HG02588 (cell line): Measurements from ENCODE around the gene SOX6.
"Not testable (repeated sequence)": the region's sequence is repeated elsewhere in the genome, so short reads cannot be mapped to it uniquely, and the experiment has no call there.

Source experiments
- ATAC-seq: cut with Tn5 transposase; IDR thresholded peaks from one replicate; pipeline ENCODE4 v1.9.1; 2021; ENCODE audit warnings: mild to moderate bottlenecking, moderate library complexity; ENCODE audit not compliant: unreplicated experiment

Gene SOX6

GRCh38 chr11:16356057-16356760 is at the start of gene SOX6:
SOX6 (minus strand) TSS chr11:16356546; CDS start chr11:16341248, 15,298 bp downstream.
- ATAC-seq = no peak

DNA sequence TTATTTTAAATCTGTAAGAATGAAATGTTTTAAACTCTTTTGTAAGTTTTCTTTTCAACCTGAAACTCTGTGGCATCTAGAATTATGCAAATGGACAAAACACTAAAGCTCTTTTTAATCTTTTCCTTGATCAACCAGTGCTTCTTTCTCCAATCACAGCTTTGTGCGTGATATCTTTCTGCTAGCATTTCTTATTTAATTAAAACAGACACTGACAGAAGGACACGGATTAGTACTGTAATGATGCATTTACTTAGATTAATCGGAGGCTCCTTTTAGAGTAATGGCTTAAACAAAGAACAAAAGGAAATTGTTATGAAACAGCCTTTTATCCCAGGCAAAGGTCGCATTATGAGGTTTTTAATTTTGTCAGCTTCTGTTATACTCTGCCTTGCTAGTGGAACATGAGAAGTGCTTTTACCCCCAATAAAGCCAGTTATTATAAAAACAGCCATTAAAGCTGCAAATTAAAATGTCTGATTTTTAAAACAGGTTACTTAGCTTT is 48.5 kb upstream of the SOX6 start:
- no peak for ATAC-seq

GRCh38 chr11:16403851-16404250 is 47.5 kb upstream of the SOX6 start:
- no peak for ATAC-seq

DNA sequence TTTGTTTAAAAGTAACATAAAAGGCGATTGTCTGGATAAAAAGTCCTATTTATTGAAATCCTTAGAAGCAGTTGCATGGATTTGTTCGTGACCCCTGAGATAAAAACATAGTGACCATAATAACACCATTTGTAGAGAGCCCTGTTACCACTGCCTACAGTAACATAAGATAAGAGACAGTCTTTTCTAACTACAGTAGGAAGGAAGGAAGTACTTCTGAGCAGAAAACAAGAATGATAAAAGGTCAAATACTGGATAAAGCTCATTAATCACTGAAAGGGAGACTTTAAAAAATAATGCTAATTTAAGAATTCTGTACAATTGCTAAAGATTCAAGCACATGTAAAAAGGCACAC is 47.1 kb upstream of the SOX6 start:
- ATAC-seq = no peak

DNA sequence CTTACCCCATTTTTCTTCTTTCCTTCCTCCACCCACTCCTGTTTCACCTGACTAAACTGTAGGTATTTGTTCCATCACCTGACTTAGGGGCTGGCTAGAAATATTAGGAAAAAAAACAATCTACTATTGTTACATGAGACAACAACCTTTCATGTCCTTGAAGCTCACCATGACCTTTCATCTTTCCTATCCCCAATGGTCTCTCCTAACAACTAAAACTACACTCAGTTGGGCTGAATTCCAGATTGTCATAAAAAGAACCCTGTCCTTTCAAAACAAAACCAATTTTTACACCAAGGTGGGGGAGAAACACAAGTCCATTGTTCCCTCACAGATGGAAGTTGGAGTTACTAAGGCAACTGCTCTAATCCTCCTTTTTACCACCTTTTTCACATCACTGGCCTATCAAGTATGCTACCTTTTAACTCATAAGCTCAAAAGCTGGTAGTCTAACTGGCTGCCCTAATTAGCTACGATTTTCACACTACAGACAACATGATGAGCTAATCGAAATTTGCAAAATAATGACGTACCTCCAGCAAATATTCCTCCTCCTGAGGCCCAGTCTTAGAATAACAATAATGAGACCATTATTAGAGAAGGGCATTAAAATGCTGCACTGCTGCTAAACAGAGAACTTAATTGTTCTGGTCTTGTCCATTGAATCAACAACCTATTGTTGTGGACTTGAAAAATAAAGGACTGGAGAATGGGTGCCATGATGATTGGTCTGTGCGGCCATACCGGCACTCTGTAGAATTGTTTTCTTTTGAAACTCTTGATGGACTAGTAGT is 46.5 kb upstream of the SOX6 start:
- no peak for ATAC-seq

GRCh38 chr11:16397390-16397789 is 41.0 kb upstream of the SOX6 start:
- ATAC-seq = no peak

- ATAC-seq = no peak
Observed at GRCh38 chr11:16395601-16396000, 39.3 kb upstream of the SOX6 start.

GRCh38 chr11:16394947-16395346 is 38.6 kb upstream of the SOX6 start:
- no peak for ATAC-seq

GRCh38 chr11:16393340-16393739 is 37.0 kb upstream of the SOX6 start:
- ATAC-seq = no peak

DNA sequence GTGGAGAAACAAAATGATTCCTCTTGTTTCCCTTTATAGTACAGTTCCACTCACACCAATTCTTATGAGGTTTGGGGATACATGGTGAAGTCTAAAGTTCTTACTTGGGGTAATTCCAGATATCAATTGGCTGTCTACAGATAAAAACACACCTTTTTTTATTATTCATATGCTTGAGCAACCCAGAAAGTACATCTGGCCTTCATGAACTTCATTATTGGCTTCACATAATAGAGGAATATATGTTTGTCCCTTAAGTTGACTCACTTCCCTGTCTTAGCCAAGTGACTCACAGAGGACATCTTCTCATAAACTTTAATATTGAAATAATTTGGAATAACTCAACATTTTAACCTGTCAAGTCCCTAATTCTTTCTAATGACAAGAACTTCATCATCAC is 36.3 kb upstream of the SOX6 start:
- no peak for ATAC-seq

- not testable (repeated sequence) for ATAC-seq
Observed at GRCh38 chr11:16390826-16391225, 34.5 kb upstream of the SOX6 start.

- ATAC-seq = no peak
Observed at GRCh38 chr11:16385099-16385498, 28.8 kb upstream of the SOX6 start.

GRCh38 chr11:16382638-16383380 is 26.5 kb upstream of the SOX6 start:
- ATAC-seq = no peak

DNA sequence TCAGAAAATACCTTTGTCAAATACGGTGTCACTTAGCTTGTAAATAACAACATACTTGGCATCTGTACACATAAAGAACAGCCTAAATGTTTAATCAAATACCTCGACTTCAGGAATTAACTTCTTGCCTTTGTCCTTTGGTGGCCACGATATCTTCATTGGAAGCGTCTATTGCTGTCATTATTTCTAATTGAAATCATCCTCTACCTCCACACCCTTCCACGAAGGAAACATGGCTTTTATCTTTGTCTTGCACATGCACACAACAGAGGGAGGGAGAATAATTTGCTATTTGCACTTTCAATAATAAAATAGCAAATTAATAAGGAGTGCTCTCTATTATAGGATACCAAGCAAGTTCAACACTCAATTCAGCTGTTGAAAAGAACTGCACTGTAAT is 25.8 kb upstream of the SOX6 start:
- no peak for ATAC-seq

- no peak for ATAC-seq
Observed at GRCh38 chr11:16380941-16381568, 24.7 kb upstream of the SOX6 start.

DNA sequence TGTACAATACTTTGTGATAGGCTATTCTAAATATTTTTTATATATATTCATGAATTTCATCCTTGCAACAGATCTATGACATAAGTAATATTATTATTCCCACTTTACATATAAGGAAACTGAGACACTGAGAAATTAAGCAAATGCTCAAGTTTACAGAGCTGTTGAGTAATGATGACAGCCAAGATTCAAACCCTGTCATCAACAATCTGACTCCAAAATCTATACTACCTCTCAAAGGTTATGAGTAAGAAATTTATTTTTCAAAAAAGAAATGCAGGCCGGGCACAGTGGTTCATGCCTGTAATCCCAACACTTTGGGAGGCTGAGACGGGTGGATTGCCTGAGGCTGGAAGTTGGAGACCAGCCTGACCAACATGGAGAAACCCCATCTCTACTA is 22.6 kb upstream of the SOX6 start:
- no peak for ATAC-seq

DNA sequence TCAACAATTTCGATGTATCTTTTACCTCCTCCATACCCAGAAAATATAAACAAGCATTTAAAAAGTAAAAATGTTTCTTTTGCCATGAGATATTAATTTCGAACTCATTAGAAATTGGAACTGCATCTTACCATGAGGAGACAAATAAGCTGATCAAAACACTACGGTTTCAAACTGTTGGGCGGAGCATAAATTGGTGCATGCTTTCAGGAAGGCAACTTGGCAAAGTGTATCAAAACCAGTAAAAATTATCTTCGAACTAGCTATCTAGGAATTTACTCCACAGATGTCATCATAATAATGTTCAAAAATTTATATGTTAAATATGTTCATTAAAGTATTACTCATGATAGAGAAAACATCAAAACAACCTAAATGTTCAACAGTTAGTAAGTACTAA is 21.4 kb upstream of the SOX6 start:
- ATAC-seq = no peak

GRCh38 chr11:16375664-16376063 is 19.3 kb upstream of the SOX6 start:
- ATAC-seq = not testable (repeated sequence)

- no peak for ATAC-seq
Observed at GRCh38 chr11:16373768-16374167, 17.4 kb upstream of the SOX6 start.

GRCh38 chr11:16372355-16372754 is 16.0 kb upstream of the SOX6 start:
- ATAC-seq = no peak

DNA sequence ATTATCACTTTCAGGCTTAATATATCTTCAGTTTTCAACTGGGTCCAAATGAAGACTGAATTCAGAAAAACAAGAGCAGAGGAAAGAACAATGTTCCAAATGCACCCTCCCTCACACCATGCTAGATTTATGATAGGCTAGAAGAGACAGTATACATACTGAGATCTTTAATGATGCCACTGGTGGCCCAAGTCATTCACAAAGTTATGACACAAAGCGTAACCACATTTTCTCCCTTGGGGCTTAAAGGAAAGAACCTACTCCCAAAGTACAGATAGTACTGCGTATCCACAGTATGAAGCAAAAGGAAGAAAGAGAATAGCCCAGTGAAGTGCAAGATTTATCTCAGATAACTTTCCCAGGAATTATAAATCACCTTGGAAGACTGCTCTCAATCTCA is 10.9 kb upstream of the SOX6 start:
- ATAC-seq = no peak
